Astrocyte of the spinal cord (primary cell): Measurements from ENCODE around the gene KAT6B.
"Not testable (repeated sequence)": the region's sequence is repeated elsewhere in the genome, so short reads cannot be mapped to it uniquely, and the experiment has no call there.

ENCODE experiments used
- DNase-seq: peaks from one replicate; pipeline ENCODE4 v3.0.0; 2011; ENCODE audit warnings: low read depth, low spot score
- H3K4me3 ChIP-seq: 2 replicates; pipeline ENCODE4 v1.5.1; 2011; ENCODE audit warnings: low read depth, mild to moderate bottlenecking, low read length, moderate library complexity
- CTCF ChIP-seq: IDR thresholded peaks from 2 replicates; pipeline ENCODE4 v1.5.1; 2012; ENCODE audit warnings: low read depth, mild to moderate bottlenecking, low read length, inconsistent platforms
- in situ Hi-C: cut with HindIII; loops from 2 replicates; pipeline ENCODE4 v1.10.0; 2017; ENCODE audit warnings: low sequenced_read_pairs

KAT6B gene

GRCh38 chr10:75042292-75042974 is 216.0 kb downstream of the KAT6B start:
- TF ChIP-seq CTCF = no peak
- H3K4me3 ChIP-seq = no peak overlapping the region
- peak; percentile 78 for DNase-seq
- in situ Hi-C loops = no loop called here

GRCh38 chr10:75043256-75044131 is 217.1 kb downstream of the KAT6B start:
- H3K4me3 ChIP-seq = no peak overlapping the region
- in situ Hi-C loops = no loop called here
- DNase-seq = no peak
- TF ChIP-seq CTCF = no peak

GRCh38 chr10:75048669-75049098 is 222.3 kb downstream of the KAT6B start:
- in situ Hi-C loops = no loop called here
- TF ChIP-seq CTCF = no peak
- no peak overlapping the region for H3K4me3 ChIP-seq
- no peak for DNase-seq

DNA sequence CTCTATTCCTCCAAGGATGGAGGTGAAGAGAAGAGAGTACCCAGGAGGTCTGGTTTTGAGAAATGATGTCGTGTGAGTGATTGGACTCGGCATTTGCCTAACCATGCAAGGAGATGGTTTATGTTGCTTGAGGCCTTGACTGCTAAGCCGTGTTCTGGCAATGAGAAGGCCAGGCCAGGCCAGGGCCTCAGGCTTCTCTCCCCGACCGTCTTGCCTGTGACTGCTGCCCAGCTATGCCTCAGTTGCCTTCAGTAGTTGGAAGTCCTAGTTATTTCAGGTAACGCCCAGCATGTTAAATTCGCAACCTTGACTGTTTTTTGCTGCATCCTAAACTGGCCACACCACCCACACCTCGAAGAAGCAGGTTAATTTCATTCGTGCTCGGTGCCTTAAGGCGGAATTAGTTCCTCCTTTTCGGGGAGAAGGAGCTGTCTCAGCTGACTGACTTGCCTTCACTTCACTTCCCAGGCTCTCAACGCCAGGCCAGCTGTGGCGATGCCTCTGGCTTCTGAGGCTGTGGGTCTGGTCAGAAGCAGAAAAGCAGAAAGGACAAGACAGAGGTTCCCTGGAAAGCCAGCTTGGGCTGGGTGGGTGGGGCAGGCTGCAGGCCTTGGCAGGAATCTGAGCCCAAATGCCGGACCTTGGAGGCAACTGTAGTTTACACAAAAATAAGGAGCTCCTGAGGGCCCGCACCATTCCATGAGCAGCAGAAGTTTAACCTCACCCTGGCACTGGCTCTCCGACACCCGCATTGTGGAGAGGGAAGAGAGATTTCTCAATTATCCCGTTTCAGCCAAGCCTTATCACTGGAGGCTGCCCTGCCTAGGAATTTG is 223.1 kb downstream of the KAT6B start:
- in situ Hi-C loops = no loop called here
- DNase-seq = no peak
- no peak for TF ChIP-seq CTCF
- no peak overlapping the region for H3K4me3 ChIP-seq

GRCh38 chr10:75050149-75050919 is 223.9 kb downstream of the KAT6B start:
- no peak for DNase-seq
- in situ Hi-C loops = no loop called here
- TF ChIP-seq CTCF = no peak
- no peak overlapping the region for H3K4me3 ChIP-seq

- TF ChIP-seq CTCF = no peak
- in situ Hi-C loops = no loop called here
- no peak overlapping the region for H3K4me3 ChIP-seq
- no peak for DNase-seq
Observed at GRCh38 chr10:75051308-75051707, 224.9 kb downstream of the KAT6B start.

DNA sequence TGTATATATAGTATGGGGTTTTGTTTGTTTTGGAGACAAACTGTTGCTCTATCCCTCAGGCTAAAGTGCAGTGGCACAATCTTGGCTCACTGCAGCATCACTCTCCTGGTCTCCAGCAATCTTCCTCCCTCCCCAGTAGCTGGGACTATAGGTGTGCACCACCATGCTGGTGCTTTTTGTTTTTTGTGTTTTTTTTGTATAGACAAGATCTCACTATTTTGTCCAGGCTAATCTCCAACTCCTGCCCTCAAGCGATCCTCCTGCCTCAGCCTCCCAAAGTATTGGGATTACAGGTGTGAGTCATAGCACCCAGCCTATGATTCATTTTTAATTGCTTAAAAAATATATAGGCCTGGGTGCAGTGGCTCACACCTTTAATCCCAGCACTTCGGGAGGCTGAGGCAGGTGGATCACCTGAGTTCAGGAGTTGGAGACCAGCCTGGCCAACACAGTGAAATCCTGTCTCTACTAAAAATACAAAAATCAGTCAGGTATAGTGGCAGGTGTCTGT is 229.6 kb downstream of the KAT6B start:
- DNase-seq, in situ Hi-C loops, H3K4me3 ChIP-seq: not testable (repeated sequence)
